NCI-H510A treated with DMSO at 0.1 percent for 48 hours (cell line): ENCODE data around the gene VDAC1.
A peak's percentile ranks its signal among the peaks of the same experiment; 100 is the strongest.
"Not testable (repeated sequence)": the region's sequence is repeated elsewhere in the genome, so short reads cannot be mapped to it uniquely, and the experiment has no call there.

ENCODE experiments used
- DNase-seq: peaks from one replicate; lab custom pipeline; 2025; lab: John Stamatoyannopoulos, UW

Gene VDAC1

GRCh38 chr5:133967698-133968203 is 37.0 kb downstream of the VDAC1 start:
- no peak for DNase-seq

DNA sequence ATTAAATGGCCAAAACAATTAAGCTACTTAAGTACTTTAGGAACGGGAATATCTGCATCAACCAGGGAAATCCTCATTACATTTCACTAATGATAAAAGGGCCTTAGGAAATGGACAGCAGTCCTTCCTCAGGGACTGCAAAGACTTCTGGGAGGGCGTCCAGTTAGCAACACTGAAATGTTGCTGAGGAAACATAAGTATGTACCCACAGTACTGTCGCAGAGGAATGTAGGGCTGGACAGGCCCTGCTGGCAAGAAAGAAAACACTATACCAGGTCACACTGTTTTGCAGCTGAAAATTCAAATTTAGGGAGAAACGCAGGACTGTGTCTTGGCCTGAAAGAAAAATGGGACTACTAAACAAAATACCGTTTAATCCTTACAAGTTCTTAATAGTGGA is 37.7 kb downstream of the VDAC1 start:
- DNase-seq = no peak

GRCh38 chr5:133966090-133966489 is 38.7 kb downstream of the VDAC1 start:
- no peak for DNase-seq

DNA sequence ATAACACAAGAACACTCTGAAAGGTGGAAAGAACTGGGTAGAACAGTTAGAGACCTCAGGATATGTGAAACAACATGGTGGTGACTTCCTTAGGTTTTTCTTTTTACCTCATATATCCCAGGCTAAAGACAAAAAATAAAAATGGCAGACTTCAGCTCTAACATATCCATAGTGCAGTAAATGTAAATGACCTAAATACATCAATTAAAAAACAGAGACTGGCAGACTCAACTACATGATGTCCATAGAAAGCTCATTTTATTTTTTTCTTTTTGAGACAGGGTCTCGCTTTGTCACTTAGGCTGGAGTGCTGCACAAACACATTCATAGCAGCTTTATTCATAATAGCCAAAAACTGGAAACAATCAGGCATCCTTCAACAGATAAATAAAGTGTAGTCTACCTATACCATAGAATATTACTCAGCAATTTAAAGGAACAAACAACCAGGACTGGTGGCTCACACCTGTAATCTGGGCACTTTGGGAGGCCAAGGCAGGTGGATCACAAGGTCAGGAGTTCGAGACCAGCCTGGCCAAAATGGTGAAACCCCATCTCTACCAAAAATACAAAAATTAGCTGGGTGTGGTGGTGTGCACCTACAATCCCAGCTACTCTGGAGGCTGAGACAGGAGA is 41.2 kb downstream of the VDAC1 start:
- no peak for DNase-seq

DNA sequence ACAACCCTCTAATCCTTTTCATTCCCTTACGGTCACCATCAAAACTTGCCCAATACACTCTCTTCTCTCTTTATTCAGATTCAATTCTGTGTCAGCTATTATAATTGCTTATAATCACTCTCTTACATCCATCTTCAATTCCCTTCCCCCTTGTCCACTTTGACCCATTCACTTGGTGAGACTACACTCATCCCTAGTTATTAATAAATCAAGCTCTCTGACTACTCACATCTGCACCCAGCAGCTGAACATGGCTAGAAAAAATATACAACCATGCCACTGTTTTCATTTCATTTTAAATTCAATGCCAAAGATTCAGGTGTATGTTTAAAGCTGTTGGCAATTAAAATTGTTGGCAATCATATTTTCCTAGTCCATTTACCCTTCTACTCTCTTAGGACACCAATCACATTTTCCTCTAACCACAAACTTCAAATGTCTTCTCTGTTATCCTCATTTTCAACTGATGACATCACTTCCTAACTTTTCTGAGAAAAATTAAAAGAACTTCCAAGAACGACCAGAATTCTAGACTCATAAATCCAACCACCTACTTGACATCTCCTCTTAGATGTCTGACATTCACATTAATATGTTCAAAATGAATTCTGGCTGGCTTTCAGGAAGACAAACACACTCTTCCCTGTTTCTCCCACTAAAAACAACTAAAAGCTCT is 41.8 kb downstream of the VDAC1 start:
- DNase-seq = no peak

DNA sequence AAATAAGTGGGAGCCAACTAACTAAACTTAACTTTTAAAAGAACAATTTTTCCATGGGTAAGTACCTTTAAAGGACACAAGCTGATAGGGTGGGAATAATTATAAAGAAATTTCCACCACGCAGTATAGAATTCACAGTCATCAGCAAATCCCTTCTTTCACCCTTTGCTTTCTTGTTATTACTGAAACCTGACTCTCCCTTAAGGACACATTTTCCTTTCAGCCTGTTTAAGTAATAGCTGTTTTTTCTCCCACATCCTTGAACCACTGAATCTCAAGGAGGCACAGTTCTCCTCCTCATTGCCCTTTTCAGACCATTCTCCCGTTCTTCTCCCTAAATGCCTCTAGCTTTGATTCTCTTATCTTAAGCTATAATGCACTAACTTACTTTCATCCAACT is 42.6 kb downstream of the VDAC1 start:
- no peak for DNase-seq

DNA sequence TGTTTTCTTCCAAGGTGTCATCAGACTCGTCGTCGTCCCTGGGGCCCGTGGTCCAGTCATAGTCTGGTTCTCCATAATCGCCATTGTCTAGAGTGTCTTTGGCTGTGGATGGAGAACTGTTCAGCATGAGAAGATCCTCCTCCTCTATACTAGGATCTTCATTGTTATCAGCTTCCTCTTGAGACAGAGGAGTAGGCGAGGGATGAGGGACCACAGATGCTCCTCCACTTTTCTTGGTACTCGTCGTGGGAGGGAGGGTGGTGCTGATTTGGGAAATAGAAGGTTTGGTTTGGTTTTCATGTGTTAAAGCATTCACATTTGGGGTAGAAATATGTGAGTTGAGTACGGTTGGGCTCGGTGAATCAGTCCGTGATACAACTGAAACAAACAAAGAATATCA is 45.1 kb downstream of the VDAC1 start:
- DNase-seq = no peak

GRCh38 chr5:133957591-133957990 is 47.2 kb downstream of the VDAC1 start:
- DNase-seq = no peak

- DNase-seq = no peak
Measured at GRCh38 chr5:133957080-133957479, 47.7 kb downstream of the VDAC1 start.

DNA sequence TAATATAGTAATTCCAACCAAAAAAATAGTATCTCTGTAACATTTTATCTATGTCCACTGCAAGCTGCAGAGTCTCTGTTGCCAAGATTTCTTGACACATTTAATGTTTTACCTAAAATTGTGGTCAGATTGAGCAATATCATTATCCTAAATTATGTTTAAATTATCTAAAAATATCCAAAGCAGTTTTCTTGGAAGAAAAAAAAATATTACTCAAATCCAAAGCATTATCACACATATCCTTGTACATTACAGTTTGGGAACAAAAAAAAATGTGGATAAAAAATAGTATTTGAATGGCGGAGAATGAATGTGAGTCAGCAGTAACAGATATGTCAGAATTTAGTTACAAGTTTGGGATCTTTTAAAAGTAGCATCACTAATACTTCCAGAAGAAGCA is 48.6 kb downstream of the VDAC1 start:
- DNase-seq = not testable (repeated sequence)

- no peak for DNase-seq
Measured at GRCh38 chr5:133953568-133954145, 51.1 kb downstream of the VDAC1 start.

DNA sequence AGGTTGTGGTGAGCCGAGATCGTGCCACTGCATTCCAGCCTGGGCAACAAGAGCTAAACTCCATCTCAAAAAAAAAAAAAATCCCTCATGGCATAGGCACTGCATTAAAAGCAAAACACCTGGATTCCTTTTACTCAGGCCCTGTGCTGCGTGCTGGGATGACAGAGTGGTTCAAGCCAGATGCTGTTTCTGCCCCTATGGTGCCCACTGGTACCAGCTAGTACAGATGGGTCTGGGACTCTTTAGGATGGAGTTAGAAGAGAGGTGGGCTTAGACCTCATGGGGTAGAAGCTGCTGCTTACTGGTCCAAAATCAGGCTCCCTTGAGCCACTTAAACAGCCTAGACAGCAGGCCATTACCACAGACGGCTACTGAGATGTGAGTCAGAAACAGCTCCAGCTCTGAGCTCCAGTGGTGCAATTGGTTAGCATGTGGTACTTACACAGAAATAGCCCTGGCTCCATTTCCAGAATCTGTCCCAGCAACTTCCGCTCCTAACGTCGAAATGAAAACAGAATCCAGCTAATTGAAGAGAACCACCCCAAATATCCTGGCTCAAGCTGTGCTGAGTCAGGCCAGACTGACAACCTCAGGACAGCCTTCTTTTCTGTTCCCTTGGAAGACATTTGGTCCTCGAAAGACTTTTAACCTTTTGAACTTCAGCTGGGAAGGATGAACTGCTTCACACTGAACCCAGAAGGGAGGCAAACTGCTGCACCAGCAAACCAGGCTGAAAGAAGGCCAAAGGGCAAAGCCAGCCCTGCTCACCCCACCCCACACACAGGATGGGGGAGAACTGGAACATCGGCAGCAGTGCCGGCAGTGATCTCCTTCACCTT is 51.8 kb downstream of the VDAC1 start:
- no peak for DNase-seq

GRCh38 chr5:133950821-133951612 is 53.8 kb downstream of the VDAC1 start:
- no peak for DNase-seq

DNA sequence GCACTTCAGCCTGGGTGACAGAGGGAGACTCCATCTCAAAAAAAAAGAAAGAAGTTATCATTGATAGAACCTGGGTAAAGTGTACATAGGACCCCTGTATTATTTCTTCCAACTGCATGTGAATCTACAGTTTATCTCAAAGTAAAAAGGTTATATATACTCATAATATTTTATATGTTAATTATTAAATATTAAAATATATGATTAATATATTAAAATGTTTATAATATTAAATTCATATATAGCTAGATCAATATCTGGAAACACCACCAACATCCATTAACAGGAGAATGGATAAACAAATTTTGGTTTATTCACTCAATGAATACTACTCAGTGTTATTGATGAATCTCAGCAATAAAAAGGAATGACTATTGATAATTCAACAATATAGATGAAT is 56.1 kb downstream of the VDAC1 start:
- no peak for DNase-seq

DNA sequence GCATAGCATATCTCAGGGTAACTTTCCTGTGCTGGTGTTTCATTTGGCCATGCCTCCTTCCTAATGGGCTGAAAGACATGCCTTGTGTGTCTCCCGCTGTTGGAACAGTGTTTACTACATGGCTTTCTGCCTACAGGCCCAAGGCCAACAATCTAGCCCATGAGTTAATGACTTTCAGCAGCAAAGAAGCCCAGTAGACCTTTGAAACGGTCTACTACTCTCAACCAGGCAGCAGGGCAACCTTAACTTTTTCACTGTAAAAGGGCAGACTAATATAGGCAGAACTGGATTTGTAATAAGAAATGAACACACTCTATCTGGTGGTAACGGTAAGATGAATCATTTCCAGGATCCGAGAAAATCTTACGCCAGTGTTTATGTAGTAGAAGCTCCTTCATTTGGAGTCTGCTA is 57.3 kb downstream of the VDAC1 start:
- DNase-seq = no peak

GRCh38 chr5:133945568-133945967 is 59.2 kb downstream of the VDAC1 start:
- DNase-seq = no peak

DNA sequence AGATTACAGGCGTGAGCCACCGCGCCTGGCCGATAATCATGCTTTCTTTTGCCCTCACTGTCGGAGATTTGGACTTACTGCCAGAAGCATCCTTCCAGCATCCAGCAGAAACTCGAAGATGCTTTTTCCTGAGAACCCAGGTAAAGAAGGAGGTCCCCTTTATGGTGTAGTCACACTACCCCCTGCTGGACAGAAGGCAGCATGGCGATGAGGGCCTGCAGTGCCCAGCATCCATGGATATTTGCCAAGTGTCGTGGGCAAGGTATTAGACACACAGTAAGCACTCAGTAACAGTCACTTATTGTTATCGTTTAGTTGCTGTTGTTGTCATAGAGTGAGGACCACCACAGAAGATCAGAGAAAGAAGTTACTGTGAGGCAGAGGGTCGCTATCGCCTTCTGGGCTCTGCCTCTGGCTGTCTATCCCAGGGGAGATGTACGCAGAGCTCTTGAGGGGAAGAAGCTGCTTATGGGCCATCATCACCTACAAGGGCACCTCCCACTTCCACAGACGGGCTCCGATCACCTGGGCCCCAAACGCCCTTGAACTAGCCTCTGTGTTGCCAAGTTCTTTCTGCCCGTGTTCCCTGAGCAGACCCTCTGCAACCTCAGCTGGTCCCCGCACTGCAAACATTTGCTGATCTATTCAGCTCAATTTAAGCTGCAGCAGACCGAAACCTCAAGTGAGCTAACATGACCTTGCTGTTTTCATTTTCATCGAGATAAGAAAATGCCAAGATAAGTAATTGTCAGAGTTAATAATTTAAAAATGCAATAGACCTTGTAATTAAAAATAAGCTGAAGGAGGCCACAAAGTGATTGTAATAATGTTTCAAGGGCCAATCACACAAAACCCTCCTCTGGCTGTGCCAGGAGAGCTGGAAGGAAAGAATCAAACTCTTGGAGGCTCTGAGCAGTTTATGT is 60.3 kb downstream of the VDAC1 start:
- DNase-seq = peak; percentile 59

GRCh38 chr5:133943475-133943817 is 61.3 kb downstream of the VDAC1 start:
- no peak for DNase-seq

DNA sequence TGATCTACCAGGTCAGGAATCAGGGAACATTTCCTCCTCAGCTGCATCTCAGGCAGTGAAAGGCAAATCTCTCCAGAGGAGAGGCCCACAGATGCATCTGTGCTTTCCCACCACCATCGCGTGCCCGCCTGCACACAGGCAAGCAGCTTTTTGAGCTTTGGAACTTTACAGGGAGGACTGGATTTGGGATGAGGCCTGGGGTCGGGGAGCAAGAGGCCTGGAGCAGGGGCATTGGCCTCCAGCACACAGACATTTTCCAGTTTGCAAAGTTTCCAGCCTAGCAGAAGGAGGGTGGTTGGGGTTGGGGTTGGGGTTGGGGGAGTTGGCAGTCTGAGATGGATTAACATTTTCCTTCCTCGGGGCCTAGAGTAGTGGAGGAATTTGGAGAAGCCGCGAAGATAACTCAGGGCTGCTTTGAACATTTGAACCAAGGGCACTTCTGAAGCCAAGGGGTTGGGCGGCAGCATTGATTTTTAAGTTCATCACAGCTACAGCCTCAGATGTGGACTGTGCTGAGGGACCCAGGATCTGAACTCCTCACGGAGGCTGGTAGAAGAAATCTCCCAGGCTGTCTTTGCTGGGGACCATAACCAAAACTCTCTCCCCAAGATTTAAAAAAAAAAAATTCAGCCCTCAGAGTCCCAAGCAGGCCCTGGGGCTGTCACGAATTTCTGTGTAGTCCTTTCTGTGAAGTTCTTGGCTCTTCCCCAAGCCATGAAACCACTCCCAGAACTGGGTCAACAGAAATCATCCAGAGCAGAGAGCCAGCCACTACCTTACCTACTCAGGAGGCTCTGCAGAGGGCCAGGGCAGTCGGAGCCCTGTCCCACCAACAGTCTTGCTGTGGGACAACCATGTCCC is 61.9 kb downstream of the VDAC1 start:
- DNase-seq = no peak
